NK-92 treated with Interleukin-12 subunit alpha and Interleukin-12 subunit beta, amount 100 ng/mL, for 24 hours (cell line): ENCODE results near the gene PHLDA3.

Experiments used
- DNase-seq: peaks from one replicate; lab custom pipeline; 2025; lab: John Stamatoyannopoulos, UW

Gene PHLDA3

DNA sequence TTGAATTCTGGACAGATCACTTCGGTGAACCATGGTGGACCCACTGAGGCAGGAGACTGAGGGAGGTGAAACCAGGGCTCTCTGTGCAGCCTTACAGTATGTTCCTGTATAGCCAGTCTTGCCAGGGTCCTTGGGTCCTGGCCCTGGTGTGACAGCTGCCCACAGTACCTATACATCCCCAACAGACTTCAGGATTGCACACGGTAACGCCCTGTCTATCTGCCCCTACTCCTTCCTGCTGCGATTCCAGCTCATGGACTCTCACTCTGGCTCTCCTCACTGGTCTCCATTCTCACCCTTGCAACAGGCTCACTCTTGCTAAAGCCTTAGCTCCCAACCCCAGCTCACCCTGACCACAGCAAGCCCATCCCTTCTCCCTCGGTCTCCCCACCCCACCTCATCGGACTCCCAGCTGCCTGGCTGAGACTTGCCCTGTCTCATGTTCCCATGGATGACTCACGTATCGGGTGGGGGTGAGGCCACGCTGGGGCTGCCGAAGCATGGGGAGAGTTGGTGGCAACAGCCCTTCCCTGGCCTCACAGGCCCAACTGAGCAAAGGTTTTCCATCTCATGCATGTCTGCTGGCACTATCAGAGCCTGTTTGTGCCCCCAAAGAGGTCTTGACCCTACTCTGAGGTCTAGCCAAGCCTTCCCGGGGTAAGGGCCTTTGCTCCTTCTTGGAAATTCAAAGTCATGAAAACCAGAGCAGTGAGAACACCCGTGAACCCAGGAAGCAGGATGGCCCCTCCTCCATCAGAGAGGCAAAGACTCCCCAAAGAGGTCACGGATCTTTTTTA, 7.1 kb downstream of the PHLDA3 start:
- DNase-seq = no peak

DNA sequence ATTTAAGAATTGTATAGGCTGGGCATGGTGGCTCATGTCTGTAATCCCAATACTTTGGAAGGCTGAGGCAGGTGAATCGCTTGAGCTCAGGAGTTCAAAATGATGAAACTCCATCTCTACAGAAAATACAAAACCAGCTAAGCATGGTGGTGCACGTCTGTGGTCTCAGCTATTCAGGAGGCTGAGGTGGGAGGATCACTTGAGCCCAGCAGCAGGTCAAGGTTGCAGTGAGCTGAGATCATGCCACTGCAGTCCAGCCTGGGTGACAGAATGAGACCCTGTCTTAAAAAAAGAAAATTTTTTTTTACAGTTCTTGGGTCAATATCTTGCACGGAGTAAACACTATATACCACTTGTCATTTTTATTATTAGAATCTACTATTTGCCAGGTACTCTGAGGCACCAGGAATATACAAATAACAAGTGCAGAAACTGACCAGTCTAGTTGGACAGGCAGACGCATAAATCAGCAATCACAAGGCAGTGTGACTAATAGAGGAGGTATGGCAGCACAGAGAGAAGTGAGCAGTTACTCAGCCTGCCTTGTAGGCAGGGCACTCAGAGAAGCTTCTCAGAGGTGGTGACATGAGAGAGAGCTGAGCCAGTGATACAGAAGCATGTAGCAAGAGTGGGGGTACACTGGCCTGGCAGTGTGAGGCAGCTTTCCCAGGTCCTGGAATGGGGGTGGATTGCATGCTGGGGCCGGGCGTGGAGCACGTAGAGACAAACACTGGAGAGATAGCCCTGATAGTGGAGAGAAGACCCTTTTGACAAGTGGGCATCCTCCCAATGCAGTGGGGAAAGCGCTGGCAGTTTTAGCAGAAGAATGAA, 8.0 kb downstream of the PHLDA3 start:
- no peak for DNase-seq

DNA sequence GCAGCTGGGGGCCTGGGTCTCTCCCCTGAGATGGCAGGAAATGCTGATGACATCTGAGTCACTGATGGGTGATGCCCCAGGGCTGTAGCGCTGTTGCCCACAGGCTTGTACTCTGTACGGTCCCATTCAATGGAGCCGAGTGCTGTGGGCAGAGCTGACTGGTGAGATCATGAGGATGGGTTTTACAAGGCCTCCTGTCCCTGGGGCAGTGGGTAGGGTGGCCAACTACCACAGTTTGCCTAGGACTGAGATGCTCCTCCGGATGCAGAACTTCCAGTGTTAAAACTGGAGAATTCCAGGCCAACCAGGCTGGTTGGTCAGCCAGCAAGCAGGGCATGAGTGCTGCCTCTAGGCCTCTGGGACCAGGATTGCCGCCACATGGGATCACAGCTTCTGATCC, 9.2 kb downstream of the PHLDA3 start:
- DNase-seq = no peak

DNA sequence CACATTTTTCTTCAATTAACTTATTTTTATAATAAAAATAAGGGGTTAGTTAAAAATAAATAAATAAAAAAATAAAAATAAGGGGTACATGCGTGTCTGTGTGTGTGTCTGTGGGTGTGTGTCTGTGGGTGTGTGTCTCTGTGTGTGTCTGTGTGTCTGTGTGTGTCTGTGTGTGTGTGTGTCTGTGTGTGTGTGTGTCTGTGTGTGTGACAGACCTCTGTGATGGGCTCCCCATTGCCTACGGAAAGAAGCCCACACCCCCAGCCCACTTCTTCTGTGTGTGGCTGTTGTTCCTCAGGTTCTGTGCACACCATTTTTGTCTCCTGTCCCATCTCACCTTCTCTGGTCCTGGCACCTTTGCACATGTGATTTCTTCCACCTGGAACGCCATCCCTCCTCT, 9.9 kb downstream of the PHLDA3 start:
- no peak for DNase-seq

- DNase-seq = no peak
Measured at GRCh38 chr1:201457508-201457960, 11.5 kb downstream of the PHLDA3 start.

DNA sequence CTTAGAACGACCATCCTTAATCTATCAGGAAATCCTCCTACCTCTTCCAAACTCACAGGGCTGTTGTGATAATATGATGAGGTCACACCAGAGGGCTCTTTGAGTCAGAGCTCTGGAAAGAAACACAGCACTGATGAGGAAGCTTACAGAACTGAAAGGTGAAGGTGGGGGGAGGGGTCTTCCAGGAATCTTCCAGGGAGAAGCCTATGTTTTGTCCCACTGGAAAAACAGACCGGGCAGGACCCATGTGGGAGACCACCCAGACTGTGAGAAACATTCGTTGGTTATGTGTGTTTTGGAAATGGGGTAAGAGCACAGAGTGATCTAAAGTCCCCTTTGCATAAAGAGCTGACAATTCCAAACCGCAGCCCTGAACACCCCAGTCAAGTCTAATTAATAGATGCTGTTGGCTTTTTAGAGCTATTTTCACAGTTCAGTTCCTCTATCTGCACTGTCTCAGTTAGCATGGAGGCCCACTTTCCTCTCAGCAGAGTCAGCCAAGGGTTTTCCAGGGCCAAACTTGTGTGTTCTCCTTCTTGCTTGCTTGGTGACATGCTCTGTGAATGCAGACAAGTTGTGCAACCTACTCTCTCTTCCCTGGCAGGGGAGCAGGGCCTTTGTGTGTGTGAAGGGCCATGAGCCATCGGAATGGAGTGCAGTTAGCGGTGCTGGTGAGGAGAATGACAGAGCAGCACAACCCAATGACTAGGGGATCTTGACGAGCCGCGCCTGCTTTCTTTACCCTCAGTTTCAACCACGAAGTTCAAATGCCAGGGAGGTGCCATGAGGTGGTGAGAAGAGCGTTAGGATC, 12.3 kb downstream of the PHLDA3 start:
- DNase-seq = no peak

DNA sequence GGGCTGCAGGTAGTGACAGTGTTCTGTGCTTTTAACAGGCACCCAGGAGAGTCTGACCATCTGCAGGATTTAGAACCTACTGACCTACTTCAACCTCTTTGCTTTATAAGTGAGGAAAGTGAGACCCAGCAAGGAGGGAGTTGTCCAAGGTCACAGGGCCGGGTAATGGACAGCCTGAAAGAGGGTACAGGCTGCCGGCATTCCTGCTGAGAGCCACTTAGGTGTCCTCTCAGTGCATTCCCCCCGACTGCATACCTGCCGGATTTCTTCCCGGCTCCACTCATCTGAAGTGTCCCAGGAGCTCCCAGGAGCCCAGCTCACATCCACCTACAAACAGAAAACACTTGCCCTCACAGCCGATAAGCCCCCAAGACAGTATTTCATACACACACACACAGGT, 13.9 kb downstream of the PHLDA3 start:
- DNase-seq = no peak

- no peak for DNase-seq
Measured at GRCh38 chr1:201454608-201455007, 14.4 kb downstream of the PHLDA3 start.

DNA sequence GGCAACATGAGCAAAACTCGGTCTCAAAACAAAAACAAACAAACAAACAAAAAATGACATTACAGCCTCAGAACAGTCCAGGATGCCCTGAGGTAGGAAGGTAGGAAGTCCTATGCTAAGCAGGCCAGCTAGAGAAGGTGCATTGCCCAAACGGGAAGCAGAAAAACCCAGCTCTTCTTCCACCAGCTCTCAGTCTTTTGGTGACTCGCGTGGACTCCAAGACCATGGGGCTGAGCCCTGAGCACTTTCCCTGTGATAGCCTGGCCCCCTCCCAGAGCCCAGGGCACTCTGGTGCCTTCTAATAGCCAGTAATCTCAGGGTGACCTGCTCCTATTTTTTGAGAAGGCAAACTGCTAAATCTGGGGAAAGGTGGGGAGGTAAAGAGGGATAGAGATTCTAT, 16.1 kb downstream of the PHLDA3 start:
- DNase-seq = no peak

GRCh38 chr1:201450721-201451291, 18.2 kb downstream of the PHLDA3 start:
- no peak for DNase-seq

- no peak for DNase-seq
Measured at GRCh38 chr1:201448990-201449389, 20.0 kb downstream of the PHLDA3 start.

DNA sequence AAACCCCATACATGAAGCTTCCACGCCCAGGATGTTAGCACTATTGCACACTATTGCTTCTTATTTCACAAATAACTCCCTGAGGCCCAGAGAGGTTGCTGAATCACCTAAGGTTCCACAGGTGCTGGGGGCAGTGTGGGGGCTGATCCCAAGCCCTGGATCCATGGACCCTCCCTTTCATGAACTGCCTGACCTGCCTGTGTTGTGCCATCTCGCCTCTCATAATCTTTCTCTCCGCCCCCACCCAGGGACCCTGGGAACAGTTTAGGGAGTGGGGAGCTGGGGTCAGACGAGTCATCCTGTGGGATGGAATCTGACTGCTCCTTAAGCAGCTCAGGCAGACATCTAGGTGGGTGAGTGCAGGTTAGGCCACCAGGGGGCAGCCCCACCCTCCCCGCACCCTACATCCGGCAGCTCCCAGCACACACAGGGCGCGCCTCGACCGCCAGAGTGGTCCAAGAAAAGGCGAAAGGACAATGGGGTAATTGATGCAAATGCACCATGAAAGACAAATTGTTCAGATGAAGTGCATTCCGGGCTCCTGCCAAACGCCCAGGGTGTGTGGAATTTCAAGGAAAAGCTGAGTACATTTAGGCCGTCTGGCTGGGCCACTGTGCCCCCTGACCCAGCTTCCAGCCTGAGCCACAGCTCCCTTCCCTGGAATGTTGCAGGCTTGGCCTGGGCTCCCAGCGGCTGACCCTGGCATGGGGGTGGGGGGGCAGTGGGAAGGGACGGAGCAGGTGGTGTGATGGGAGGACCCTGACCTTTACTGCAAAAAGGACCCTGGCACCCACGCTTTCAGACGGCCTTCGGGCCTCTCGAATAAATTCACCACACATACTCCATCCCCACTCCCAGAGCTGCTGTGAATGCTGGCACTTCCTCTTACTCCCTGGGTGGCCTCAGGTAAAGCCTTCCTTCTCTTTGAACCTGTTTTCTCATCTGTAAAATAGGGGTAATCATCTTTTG, 20.8 kb downstream of the PHLDA3 start:
- no peak for DNase-seq

DNA sequence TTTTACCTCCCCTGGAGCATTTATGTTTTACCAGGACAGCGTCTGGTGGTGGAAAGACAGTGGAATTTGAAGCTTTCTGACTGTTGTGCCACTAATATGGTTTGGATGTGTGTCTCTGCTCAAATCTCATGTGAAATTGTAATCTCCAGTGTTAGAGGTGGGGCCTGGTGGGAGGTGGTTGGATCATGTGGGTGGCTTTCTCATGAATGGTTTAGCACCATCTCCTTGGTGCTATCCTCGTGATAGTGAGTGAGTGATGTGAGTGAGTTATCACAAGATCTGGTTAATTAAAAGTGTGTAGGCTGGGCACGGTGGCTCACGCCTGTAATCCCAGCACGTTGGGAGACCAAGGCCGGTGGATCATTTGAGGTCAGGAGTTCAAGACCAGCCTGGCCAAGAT, 23.7 kb downstream of the PHLDA3 start:
- DNase-seq = no peak

DNA sequence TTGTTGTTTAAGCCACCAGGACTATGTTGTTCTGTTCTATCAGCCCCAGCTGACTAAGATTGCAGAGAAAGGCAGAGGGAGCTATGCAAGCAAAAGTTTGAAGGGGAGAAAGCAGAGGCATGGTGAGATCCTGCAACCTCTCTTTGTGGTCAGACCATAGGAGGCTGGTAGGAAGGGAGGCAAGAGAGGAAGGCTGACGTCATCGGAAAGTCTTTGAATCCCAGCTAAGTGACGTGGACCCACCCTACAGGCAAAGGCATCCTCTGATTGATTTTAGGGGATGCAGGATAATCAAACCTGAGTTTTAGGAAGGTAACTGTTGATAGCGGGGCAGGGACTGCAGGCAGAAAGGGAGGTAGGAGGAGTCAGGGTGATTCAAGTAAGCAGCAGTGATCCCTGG, 24.2 kb downstream of the PHLDA3 start:
- DNase-seq = no peak

- no peak for DNase-seq
Measured at GRCh38 chr1:201443747-201444146, 25.2 kb downstream of the PHLDA3 start.

DNA sequence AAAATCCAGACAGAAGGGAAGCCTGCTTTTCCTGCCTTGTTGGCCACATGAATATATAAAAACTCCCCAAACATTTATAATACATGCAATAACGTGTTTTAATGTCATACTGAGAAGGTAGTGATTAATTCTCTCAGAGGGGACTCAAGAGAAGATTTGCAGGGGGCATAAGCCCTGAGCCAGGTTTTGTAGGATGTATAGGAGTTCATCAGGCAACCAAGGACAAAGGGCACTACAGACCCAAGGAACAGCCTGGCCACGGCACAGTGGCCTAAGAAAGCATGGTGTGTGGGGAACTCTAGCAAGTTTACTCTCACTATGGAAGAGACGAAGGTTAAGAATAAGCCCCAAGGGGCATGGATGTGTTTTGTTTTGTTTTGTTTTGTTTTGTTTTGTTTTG, 32.0 kb downstream of the PHLDA3 start:
- no peak for DNase-seq

- DNase-seq = no peak
Measured at GRCh38 chr1:201436393-201436792, 32.6 kb downstream of the PHLDA3 start.

GRCh38 chr1:201434266-201434665, 34.7 kb downstream of the PHLDA3 start:
- no peak for DNase-seq

DNA sequence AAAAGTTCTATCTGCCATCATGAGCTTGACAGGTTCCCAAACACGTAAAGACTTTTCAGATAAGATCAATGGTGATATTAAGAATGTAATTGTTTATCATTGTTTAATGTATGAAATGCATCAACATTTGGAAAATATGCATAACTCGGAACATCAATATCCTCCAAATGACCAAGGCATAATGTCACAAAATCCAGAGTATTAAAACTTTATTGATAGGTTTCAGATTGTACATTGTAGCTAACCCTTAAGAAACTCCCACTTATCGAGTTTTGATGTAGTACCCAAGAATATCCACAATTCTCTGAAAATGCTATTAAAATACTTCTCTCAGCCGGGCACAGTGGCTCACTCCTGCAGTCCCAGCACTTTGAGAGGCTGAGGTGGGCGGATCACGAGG, 35.4 kb downstream of the PHLDA3 start:
- DNase-seq = no peak

GRCh38 chr1:201430776-201431175, 38.2 kb downstream of the PHLDA3 start:
- no peak for DNase-seq
